HCT116 (cell line): ENCODE data around the gene FAM184A. TPM values are rescaled to one million over a fixed set of nuclear protein-coding genes. Genes with fewer than 3 reads are reported as not detected.
"Not testable (repeated sequence)": the region's sequence is repeated elsewhere in the genome, so short reads cannot be mapped to it uniquely, and the experiment has no call there.

Source experiments
- ATAC-seq: fragments of 200-7000 bp; cut with Tn5 transposase; 2 replicates; pipeline ENCODE4 v1.9.1; 2020; ENCODE audit warnings: mild to moderate bottlenecking, moderate library complexity
- BruUV-seq: library from RNA; stranded (reverse); fragments of 400-500 nt; replicated peaks from 2 replicates; lab custom pipeline; 2021; lab: Mats Ljungman, UMichigan
- CTCF ChIA-PET: fragments of 300-600 bp; sonication (Branson Sonifier 250); formaldehyde crosslinking; loops from one replicate; lab custom pipeline; 2021; ENCODE audit warnings: antibody characterized with exemption; lab: Charles Lee
- POLR2A ChIA-PET: fragments of 300-600, 350-600 bp; sonication (Branson Sonifier 250); formaldehyde crosslinking; loops from one replicate; lab custom pipeline; 2021; ENCODE audit warnings: antibody characterized with exemption; lab: Charles Lee
- RAD21 ChIA-PET, 2 experiments: fragments of 300-600 bp; sonication (Branson Sonifier 250); formaldehyde crosslinking; loops; one replicate each; lab custom pipeline; 2023; ENCODE audit warnings: low total read pairs in 2 of 2; ENCODE audit not compliant: uncharacterized antibody in 2 of 2, unreplicated experiment in 2 of 2, low non-redundant PET in 1 of 2; lab: Charles Lee
- DNase-seq: peaks from one replicate; pipeline ENCODE4 v3.0.0-alpha.2; 2010; ENCODE audit warnings: low read depth, low spot score
- H2AFZ ChIP-seq: fragments of 200-600 bp; shearing (Covaris generic), sonication (generic); 2 replicates; pipeline ENCODE4 v1.6.1; 2017; ENCODE audit warnings: low read depth, mixed run types, mixed read lengths, antibody characterized with exemption, low read length; ENCODE audit not compliant: poor library complexity, severe bottlenecking
- H3K27ac ChIP-seq: 2 replicates; pipeline ENCODE4 v1.5.1; 2012; ENCODE audit warnings: low read depth, low read length
- H3K27me3 ChIP-seq: fragments of 200-600 bp; sonication (generic); 2 replicates; pipeline ENCODE4 v1.6.1; 2016; ENCODE audit warnings: mixed run types, low read length, mixed read lengths; ENCODE audit not compliant: insufficient read depth
- H3K36me3 ChIP-seq, 2 experiments: fragments of 200-500 bp in 1 of 2; fragments of 200-600 bp in 1 of 2; sonication (Bioruptor generic) in 1 of 2; sonication (generic) in 1 of 2; 2 replicates each; pipeline versions ENCODE4 v1.5.1 to v1.6.1; 2014 to 2016; ENCODE audit warnings: low read length in 2 of 2, inconsistent platforms in 1 of 2, mixed read lengths in 1 of 2, mixed run types in 1 of 2; ENCODE audit not compliant: insufficient read depth in 2 of 2, control insufficient read depth in 1 of 2
- H3K4me1 ChIP-seq, 2 experiments: fragments of 200-600 bp in 1 of 2; sonication (generic) in 1 of 2; 2 replicates each; pipeline versions ENCODE4 v1.5.1 to v1.6.1; 2012 to 2017; ENCODE audit warnings: low read length in 2 of 2, inconsistent platforms in 1 of 2, mild to moderate bottlenecking in 1 of 2, mixed read lengths in 1 of 2, mixed run types in 1 of 2, moderate library complexity in 1 of 2; ENCODE audit not compliant: insufficient read depth in 2 of 2, control insufficient read depth in 1 of 2
- H3K4me2 ChIP-seq: fragments of 200-600 bp; sonication (generic); 2 replicates; pipeline ENCODE4 v1.6.1; 2017; ENCODE audit warnings: mixed run types, low read length, mixed read lengths
- H3K4me3 ChIP-seq, 2 experiments: fragments of 200-600 bp in 1 of 2; sonication (generic) in 1 of 2; replicated peaks in 1 of 2; 2 replicates each; pipeline ENCODE4 v1.5.1; 2011 to 2016; ENCODE audit warnings: low read length in 2 of 2, control low read depth in 1 of 2, low read depth in 1 of 2, mild to moderate bottlenecking in 1 of 2, mixed read lengths in 1 of 2, mixed run types in 1 of 2
- H3K79me2 ChIP-seq: fragments of 200-600 bp; sonication (generic); 2 replicates; pipeline ENCODE4 v1.6.1; 2017; ENCODE audit warnings: mild to moderate bottlenecking, mixed run types, low read length, moderate library complexity, mixed read lengths; ENCODE audit not compliant: insufficient read depth
- H3K9ac ChIP-seq: fragments of 200-600 bp; sonication (generic); 2 replicates; pipeline ENCODE4 v1.6.1; 2016; ENCODE audit warnings: low read length, mixed read lengths
- H3K9me2 ChIP-seq: fragments of 200-600 bp; sonication (generic), shearing (Covaris generic); 2 replicates; pipeline ENCODE4 v1.6.1; 2017; ENCODE audit warnings: mixed run types, mild to moderate bottlenecking, moderate library complexity; ENCODE audit not compliant: insufficient read depth
- H3K9me3 ChIP-seq, 2 experiments: fragments of 200-500 bp in 1 of 2; fragments of 200-600 bp in 1 of 2; sonication (Bioruptor generic) in 1 of 2; sonication (generic) in 1 of 2; 2 replicates each; pipeline ENCODE4 v1.6.1; 2014 to 2017; ENCODE audit warnings: low read length in 2 of 2, mixed read lengths in 2 of 2, inconsistent platforms in 1 of 2, low read depth in 1 of 2, mild to moderate bottlenecking in 1 of 2, mixed run types in 1 of 2, moderate library complexity in 1 of 2; ENCODE audit not compliant: control insufficient read depth in 1 of 2, insufficient read depth in 1 of 2
- H4K20me1 ChIP-seq: fragments of 200-600 bp; sonication (generic), shearing (Covaris generic); 2 replicates; pipeline ENCODE4 v1.6.1; 2017; ENCODE audit warnings: mixed run types, mild to moderate bottlenecking, moderate library complexity; ENCODE audit not compliant: insufficient read depth
- EZH2 ChIP-seq: fragments of 200-600 bp; sonication (generic); IDR thresholded peaks from 2 replicates; pipeline ENCODE4 v1.6.1; 2017; ENCODE audit warnings: antibody characterized with exemption, mixed run types
- EZH2phosphoT487 ChIP-seq: fragments of 200-600 bp; IDR thresholded peaks from 2 replicates; pipeline ENCODE4 v1.6.1; 2018; ENCODE audit warnings: antibody characterized with exemption, borderline replicate concordance
- JUND ChIP-seq: IDR thresholded peaks from 2 replicates; pipeline ENCODE4 v1.6.1; 2012
- SIN3A ChIP-seq: IDR thresholded peaks from 2 replicates; pipeline ENCODE4 v1.6.1; 2012; ENCODE audit warnings: low read depth
- SP1 ChIP-seq: IDR thresholded peaks from 2 replicates; pipeline ENCODE4 v1.6.1; 2012; ENCODE audit warnings: low read depth
- TCF7L2 ChIP-seq: IDR thresholded peaks from 2 replicates; pipeline ENCODE4 v1.7.0; 2011; ENCODE audit warnings: borderline replicate concordance, inconsistent platforms; ENCODE audit not compliant: insufficient read depth, insufficient read length; ENCODE audit errors: extremely low read depth
- intact Hi-C: fragments of 100-400 bp; cut with micrococcal nuclease; formaldehyde crosslinking; loops from 2 replicates; pipeline ENCODE4 v1.10.0; 2022
- total RNA-seq: library from RNA; stranded (reverse); gene quantifications from one replicate; pipeline ENCODE4 v1.2.1, GENCODE V29; 2021; ENCODE audit not compliant: unreplicated experiment
- TF ChIP-seq, protein P1 (sequence below): IDR thresholded peaks from 2 replicates; pipeline ENCODE4 v1.6.1; 2012; ENCODE audit warnings: low read depth
- TF ChIP-seq, protein P2 (sequence below): IDR thresholded peaks from 2 replicates; pipeline ENCODE4 v1.6.1; 2011; ENCODE audit warnings: mild to moderate bottlenecking, low read length, moderate library complexity; ENCODE audit not compliant: insufficient replicate concordance; ENCODE audit errors: extremely low read depth

FAM184A gene
- total RNA-seq, 1 experiment from 2014 or later, result 2.4 TPM

DNA sequence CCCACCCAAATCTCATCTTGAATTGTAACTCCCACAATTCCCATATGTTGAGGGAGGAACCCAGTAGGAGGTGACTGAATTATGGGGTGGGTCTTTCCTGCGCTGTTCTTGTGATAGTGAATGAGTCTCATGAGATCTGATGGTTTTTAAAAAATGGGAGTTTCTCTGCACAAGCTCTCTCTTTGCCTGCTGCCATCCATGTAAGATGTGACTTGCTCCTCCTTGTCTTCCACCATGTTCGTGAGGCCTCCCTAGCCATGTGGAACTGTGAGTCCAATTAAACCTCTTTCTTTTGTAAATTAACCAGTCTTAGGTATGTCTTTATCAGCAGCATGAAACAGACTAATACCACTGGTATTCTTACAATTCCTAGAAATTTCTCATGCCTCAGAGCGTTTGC lies 69.2 kb downstream of the FAM184A start:
- H4K20me1 ChIP-seq, H3K79me2 ChIP-seq, H3K4me3 ChIP-seq, H3K27me3 ChIP-seq, H3K36me3 ChIP-seq, RAD21 ChIA-PET, BruUV-seq, POLR2A ChIA-PET, H3K9me2 ChIP-seq, H3K27ac ChIP-seq, H3K9ac ChIP-seq, H3K9me3 ChIP-seq, ATAC-seq, DNase-seq, H3K4me2 ChIP-seq, CTCF ChIA-PET, H3K4me1 ChIP-seq, intact Hi-C loops, H2AFZ ChIP-seq: not testable (repeated sequence)

DNA sequence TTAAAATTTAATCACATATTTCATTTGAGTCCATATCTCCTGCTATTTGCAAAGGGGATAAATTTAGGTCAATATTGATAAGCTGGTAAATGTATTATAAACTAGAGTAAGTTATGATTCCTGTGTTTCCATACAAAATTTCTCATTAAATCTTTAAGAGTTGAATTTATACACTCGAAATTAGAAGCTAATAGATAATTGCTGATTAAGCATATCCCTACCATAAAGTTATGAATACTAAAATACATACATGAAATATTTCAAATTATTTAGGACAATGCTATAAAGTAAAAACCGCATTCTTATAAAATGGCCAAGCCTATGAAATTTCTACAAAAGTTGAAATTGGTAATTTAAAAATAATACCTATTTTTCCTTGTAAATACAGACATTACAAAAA lies 71.5 kb downstream of the FAM184A start:
- no peak overlapping the region for H3K4me2 ChIP-seq
- no peak overlapping the region for H3K4me3 ChIP-seq
- intact Hi-C loops, result no loop called here
- TF ChIP-seq JUND, result no peak
- H2AFZ ChIP-seq, result no peak overlapping the region
- BruUV-seq, result no TSS peak
- H3K9me2 ChIP-seq, result no peaks in the 10 kb centered on the region
- H3K79me2 ChIP-seq, result no peaks in the 10 kb centered on the region
- POLR2A ChIA-PET, result no interaction called here
- RAD21 ChIA-PET, result no interaction called here
- no peak overlapping the region for H3K9ac ChIP-seq
- no peaks in the 10 kb centered on the region for H3K9me3 ChIP-seq
- H3K27ac ChIP-seq, result no peak overlapping the region
- H4K20me1 ChIP-seq, result no peaks in the 10 kb centered on the region
- no peaks in the 10 kb centered on the region for H3K4me1 ChIP-seq
- CTCF ChIA-PET, result interaction anchor here (1.0 kb wide), 1 partner anchor 21 kb away, joined by 3 read pairs; no protein-coding TSS in a partner anchor
- no peaks in the 10 kb centered on the region for H3K27me3 ChIP-seq
- no peaks in the 10 kb centered on the region for H3K36me3 ChIP-seq
- no peak for DNase-seq
- no peak for ATAC-seq

DNA sequence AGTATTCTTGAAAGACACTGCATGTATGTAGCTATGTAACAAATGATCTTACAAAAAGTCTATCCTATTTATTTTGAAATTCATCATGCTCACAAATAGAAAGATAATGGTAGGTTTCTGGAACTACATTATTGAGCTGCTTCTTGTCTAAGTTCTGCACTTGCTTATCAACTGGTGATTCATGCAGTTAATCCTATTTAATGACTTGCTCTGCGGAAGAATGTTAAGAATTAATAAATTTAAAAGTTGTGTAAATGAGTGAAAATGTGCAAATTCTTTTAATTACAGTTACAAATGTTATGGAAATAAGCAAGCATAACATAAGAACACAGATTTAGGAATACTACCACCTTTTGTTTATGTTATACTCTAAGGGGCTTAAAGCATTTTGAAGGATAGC lies 76.4 kb downstream of the FAM184A start:
- H3K4me3 ChIP-seq, result no peak overlapping the region
- POLR2A ChIA-PET, result no interaction called here
- no peak overlapping the region for H3K27ac ChIP-seq
- CTCF ChIA-PET, result no interaction called here
- H2AFZ ChIP-seq, result no peak overlapping the region
- RAD21 ChIA-PET, result no interaction called here
- H3K9ac ChIP-seq, result no peak overlapping the region
- H3K9me3 ChIP-seq, result no peaks in the 10 kb centered on the region
- ATAC-seq, result no peak
- no peak for DNase-seq
- intact Hi-C loops, result no loop called here
- BruUV-seq, result no TSS peak
- H3K4me2 ChIP-seq, result no peak overlapping the region
- H3K36me3 ChIP-seq, result no peaks in the 10 kb centered on the region
- H4K20me1 ChIP-seq, result no peaks in the 10 kb centered on the region
- no peaks in the 10 kb centered on the region for H3K4me1 ChIP-seq
- H3K27me3 ChIP-seq, result no peaks in the 10 kb centered on the region
- no peaks in the 10 kb centered on the region for H3K79me2 ChIP-seq
- no peaks in the 10 kb centered on the region for H3K9me2 ChIP-seq
- TF ChIP-seq JUND (no peak), EZH2phosphoT487 (no peak), EZH2 (no peak), TCF7L2 (no peak), SP1 (no peak), SIN3A (no peak)
- TF ChIP-seq, protein P1, sequence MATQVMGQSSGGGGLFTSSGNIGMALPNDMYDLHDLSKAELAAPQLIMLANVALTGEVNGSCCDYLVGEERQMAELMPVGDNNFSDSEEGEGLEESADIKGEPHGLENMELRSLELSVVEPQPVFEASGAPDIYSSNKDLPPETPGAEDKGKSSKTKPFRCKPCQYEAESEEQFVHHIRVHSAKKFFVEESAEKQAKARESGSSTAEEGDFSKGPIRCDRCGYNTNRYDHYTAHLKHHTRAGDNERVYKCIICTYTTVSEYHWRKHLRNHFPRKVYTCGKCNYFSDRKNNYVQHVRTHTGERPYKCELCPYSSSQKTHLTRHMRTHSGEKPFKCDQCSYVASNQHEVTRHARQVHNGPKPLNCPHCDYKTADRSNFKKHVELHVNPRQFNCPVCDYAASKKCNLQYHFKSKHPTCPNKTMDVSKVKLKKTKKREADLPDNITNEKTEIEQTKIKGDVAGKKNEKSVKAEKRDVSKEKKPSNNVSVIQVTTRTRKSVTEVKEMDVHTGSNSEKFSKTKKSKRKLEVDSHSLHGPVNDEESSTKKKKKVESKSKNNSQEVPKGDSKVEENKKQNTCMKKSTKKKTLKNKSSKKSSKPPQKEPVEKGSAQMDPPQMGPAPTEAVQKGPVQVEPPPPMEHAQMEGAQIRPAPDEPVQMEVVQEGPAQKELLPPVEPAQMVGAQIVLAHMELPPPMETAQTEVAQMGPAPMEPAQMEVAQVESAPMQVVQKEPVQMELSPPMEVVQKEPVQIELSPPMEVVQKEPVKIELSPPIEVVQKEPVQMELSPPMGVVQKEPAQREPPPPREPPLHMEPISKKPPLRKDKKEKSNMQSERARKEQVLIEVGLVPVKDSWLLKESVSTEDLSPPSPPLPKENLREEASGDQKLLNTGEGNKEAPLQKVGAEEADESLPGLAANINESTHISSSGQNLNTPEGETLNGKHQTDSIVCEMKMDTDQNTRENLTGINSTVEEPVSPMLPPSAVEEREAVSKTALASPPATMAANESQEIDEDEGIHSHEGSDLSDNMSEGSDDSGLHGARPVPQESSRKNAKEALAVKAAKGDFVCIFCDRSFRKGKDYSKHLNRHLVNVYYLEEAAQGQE, result no peak
- TF ChIP-seq, protein P2, sequence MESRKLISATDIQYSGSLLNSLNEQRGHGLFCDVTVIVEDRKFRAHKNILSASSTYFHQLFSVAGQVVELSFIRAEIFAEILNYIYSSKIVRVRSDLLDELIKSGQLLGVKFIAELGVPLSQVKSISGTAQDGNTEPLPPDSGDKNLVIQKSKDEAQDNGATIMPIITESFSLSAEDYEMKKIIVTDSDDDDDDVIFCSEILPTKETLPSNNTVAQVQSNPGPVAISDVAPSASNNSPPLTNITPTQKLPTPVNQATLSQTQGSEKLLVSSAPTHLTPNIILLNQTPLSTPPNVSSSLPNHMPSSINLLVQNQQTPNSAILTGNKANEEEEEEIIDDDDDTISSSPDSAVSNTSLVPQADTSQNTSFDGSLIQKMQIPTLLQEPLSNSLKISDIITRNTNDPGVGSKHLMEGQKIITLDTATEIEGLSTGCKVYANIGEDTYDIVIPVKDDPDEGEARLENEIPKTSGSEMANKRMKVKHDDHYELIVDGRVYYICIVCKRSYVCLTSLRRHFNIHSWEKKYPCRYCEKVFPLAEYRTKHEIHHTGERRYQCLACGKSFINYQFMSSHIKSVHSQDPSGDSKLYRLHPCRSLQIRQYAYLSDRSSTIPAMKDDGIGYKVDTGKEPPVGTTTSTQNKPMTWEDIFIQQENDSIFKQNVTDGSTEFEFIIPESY, result no peak
